ENCODE measurements around the gene SPSB3.
A peak's percentile ranks its signal among the peaks of the same experiment; 100 is the strongest.

SPSB3 gene

GRCh38 chr16:1790611-1791255 is 8.4 kb upstream of the SPSB3 start:
- Mint-ChIP-seq H3K4me3 (no peak overlapping the region), H3K27me3 (no peaks in the 10 kb centered on the region), H3K9me3 (no peaks in the 10 kb centered on the region), H3K4me1 (peaks cover 5% of the 10 kb centered on the region), H3K27ac (ENCODE audit: low read depth) (no peak overlapping the region), H3K36me3 (ENCODE audit: insufficient read depth) (peaks cover 6% of the 10 kb centered on the region)
- ATAC-seq (replicated peaks; ENCODE audit: extremely low read depth, poor library complexity, severe bottlenecking): no peak
- peak in 1 of 2 donors; percentile 8 for DNase-seq (ENCODE audit: low spot score in 2 of 2)

- H3K4me1 Mint-ChIP-seq: peaks cover 9% of the 10 kb centered on the region
- no peaks in the 10 kb centered on the region for H3K9me3 Mint-ChIP-seq
- no peak overlapping the region for H3K27ac Mint-ChIP-seq (ENCODE audit: low read depth)
- no peaks in the 10 kb centered on the region for H3K27me3 Mint-ChIP-seq
- ATAC-seq (replicated peaks; ENCODE audit: extremely low read depth, poor library complexity, severe bottlenecking) (no peak), DNase-seq (ENCODE audit: low spot score in 2 of 2) (no peak)
- peaks cover 6% of the 10 kb centered on the region for H3K36me3 Mint-ChIP-seq (ENCODE audit: insufficient read depth)
- H3K4me3 Mint-ChIP-seq: no peak overlapping the region
Measured at GRCh38 chr16:1790261-1790610, 7.9 kb upstream of the SPSB3 start.

GRCh38 chr16:1789643-1790045 is 7.3 kb upstream of the SPSB3 start:
- DNase-seq (ENCODE audit: low spot score in 2 of 2) (no peak), ATAC-seq (replicated peaks; ENCODE audit: extremely low read depth, poor library complexity, severe bottlenecking) (no peak)
- no peaks in the 10 kb centered on the region for H3K27me3 Mint-ChIP-seq
- H3K27ac Mint-ChIP-seq (ENCODE audit: low read depth): no peak overlapping the region
- H3K36me3 Mint-ChIP-seq (ENCODE audit: insufficient read depth): peaks cover 6% of the 10 kb centered on the region
- no peak overlapping the region for H3K4me3 Mint-ChIP-seq
- no peaks in the 10 kb centered on the region for H3K9me3 Mint-ChIP-seq
- peaks cover 13% of the 10 kb centered on the region for H3K4me1 Mint-ChIP-seq

GRCh38 chr16:1788708-1789100 is 6.3 kb upstream of the SPSB3 start:
- H3K4me3 Mint-ChIP-seq: no peak overlapping the region
- ATAC-seq (replicated peaks; ENCODE audit: extremely low read depth, poor library complexity, severe bottlenecking) (no peak), DNase-seq (ENCODE audit: low spot score in 2 of 2) (no peak)
- peak overlapping the region; percentile 76 for H3K27ac Mint-ChIP-seq (ENCODE audit: low read depth)
- peaks cover 13% of the 10 kb centered on the region for H3K4me1 Mint-ChIP-seq
- H3K36me3 Mint-ChIP-seq (ENCODE audit: insufficient read depth): peaks cover 7% of the 10 kb centered on the region
- H3K9me3 Mint-ChIP-seq: no peaks in the 10 kb centered on the region
- no peaks in the 10 kb centered on the region for H3K27me3 Mint-ChIP-seq

- no peak overlapping the region for H3K4me3 Mint-ChIP-seq
- no peaks in the 10 kb centered on the region for H3K9me3 Mint-ChIP-seq
- ATAC-seq (replicated peaks; ENCODE audit: extremely low read depth, poor library complexity, severe bottlenecking) (no peak), DNase-seq (ENCODE audit: low spot score in 2 of 2) (no peak)
- peaks cover 16% of the 10 kb centered on the region for H3K4me1 Mint-ChIP-seq
- H3K36me3 Mint-ChIP-seq (ENCODE audit: insufficient read depth): peaks cover 7% of the 10 kb centered on the region
- H3K27me3 Mint-ChIP-seq: no peaks in the 10 kb centered on the region
- H3K27ac Mint-ChIP-seq (ENCODE audit: low read depth): no peak overlapping the region
Measured at GRCh38 chr16:1788095-1788707, 5.8 kb upstream of the SPSB3 start.

GRCh38 chr16:1787322-1788094 is 5.1 kb upstream of the SPSB3 start:
- ATAC-seq (replicated peaks; ENCODE audit: extremely low read depth, poor library complexity, severe bottlenecking): no peak
- no peaks in the 10 kb centered on the region for H3K9me3 Mint-ChIP-seq
- no peaks in the 10 kb centered on the region for H3K27me3 Mint-ChIP-seq
- no peak for DNase-seq (ENCODE audit: low spot score in 2 of 2)
- H3K4me1 Mint-ChIP-seq: peaks cover 18% of the 10 kb centered on the region
- H3K36me3 Mint-ChIP-seq (ENCODE audit: insufficient read depth): peaks cover 10% of the 10 kb centered on the region
- H3K4me3 Mint-ChIP-seq: no peak overlapping the region
- no peak overlapping the region for H3K27ac Mint-ChIP-seq (ENCODE audit: low read depth)

- peaks cover 12% of the 10 kb centered on the region for H3K36me3 Mint-ChIP-seq (ENCODE audit: insufficient read depth)
- no peak overlapping the region for H3K27ac Mint-ChIP-seq (ENCODE audit: low read depth)
- no peaks in the 10 kb centered on the region for H3K27me3 Mint-ChIP-seq
- H3K9me3 Mint-ChIP-seq: no peaks in the 10 kb centered on the region
- peaks cover 19% of the 10 kb centered on the region for H3K4me1 Mint-ChIP-seq
- DNase-seq (ENCODE audit: low spot score in 2 of 2) (no peak), ATAC-seq (replicated peaks; ENCODE audit: extremely low read depth, poor library complexity, severe bottlenecking) (no peak)
- no peak overlapping the region for H3K4me3 Mint-ChIP-seq
Measured at GRCh38 chr16:1787056-1787321, 4.6 kb upstream of the SPSB3 start.

- no peak for ATAC-seq (replicated peaks; ENCODE audit: extremely low read depth, poor library complexity, severe bottlenecking)
- peaks cover 25% of the 10 kb centered on the region for H3K4me1 Mint-ChIP-seq
- no peak overlapping the region for H3K4me3 Mint-ChIP-seq
- no peak overlapping the region for H3K27ac Mint-ChIP-seq (ENCODE audit: low read depth)
- no peak for DNase-seq (ENCODE audit: low spot score in 2 of 2)
- H3K9me3 Mint-ChIP-seq: no peaks in the 10 kb centered on the region
- no peaks in the 10 kb centered on the region for H3K27me3 Mint-ChIP-seq
- H3K36me3 Mint-ChIP-seq (ENCODE audit: insufficient read depth): peaks cover 14% of the 10 kb centered on the region
Measured at GRCh38 chr16:1786242-1787055, 4.1 kb upstream of the SPSB3 start.

GRCh38 chr16:1785846-1786170 is 3.4 kb upstream of the SPSB3 start:
- H3K27ac Mint-ChIP-seq (ENCODE audit: low read depth): no peak overlapping the region
- no peaks in the 10 kb centered on the region for H3K9me3 Mint-ChIP-seq
- H3K36me3 Mint-ChIP-seq (ENCODE audit: insufficient read depth): peaks cover 14% of the 10 kb centered on the region
- H3K4me1 Mint-ChIP-seq: peaks cover 29% of the 10 kb centered on the region
- no peak overlapping the region for H3K4me3 Mint-ChIP-seq
- DNase-seq (ENCODE audit: low spot score in 2 of 2): no peak
- H3K27me3 Mint-ChIP-seq: no peaks in the 10 kb centered on the region
- no peak for ATAC-seq (replicated peaks; ENCODE audit: extremely low read depth, poor library complexity, severe bottlenecking)

- Mint-ChIP-seq H3K27ac (ENCODE audit: low read depth) (no peak overlapping the region), H3K4me1 (peaks cover 29% of the 10 kb centered on the region), H3K4me3 (peak overlapping the region; percentile 54), H3K36me3 (ENCODE audit: insufficient read depth) (peaks cover 14% of the 10 kb centered on the region), H3K9me3 (no peaks in the 10 kb centered on the region), H3K27me3 (no peaks in the 10 kb centered on the region)
- DNase-seq (ENCODE audit: low spot score in 2 of 2) (no peak), ATAC-seq (replicated peaks; ENCODE audit: extremely low read depth, poor library complexity, severe bottlenecking) (no peak)
Measured at GRCh38 chr16:1784977-1785845, 2.8 kb upstream of the SPSB3 start.

GRCh38 chr16:1781758-1782407 is 488 bp downstream of the SPSB3 start:
- peak overlapping the region; percentile 83 for H3K4me3 Mint-ChIP-seq

GRCh38 chr16:1781254-1781653 is 1.1 kb downstream of the SPSB3 start:
- H3K27ac Mint-ChIP-seq (ENCODE audit: low read depth): peak overlapping the region; percentile 83
- H3K36me3 Mint-ChIP-seq (ENCODE audit: insufficient read depth): peaks cover 22% of the 10 kb centered on the region
- no peak for ATAC-seq (replicated peaks; ENCODE audit: extremely low read depth, poor library complexity, severe bottlenecking)
- H3K4me3 Mint-ChIP-seq: peak overlapping the region; percentile 83
- no peaks in the 10 kb centered on the region for H3K9me3 Mint-ChIP-seq
- no peaks in the 10 kb centered on the region for H3K27me3 Mint-ChIP-seq
- no peak for DNase-seq (ENCODE audit: low spot score in 2 of 2)
- H3K4me1 Mint-ChIP-seq: peaks cover 24% of the 10 kb centered on the region

More at GRCh38 chr16:1781758-1782407, 488 bp downstream of the SPSB3 start:
- peak; percentile 13 for ATAC-seq (replicated peaks; ENCODE audit: extremely low read depth, poor library complexity, severe bottlenecking)
- H3K27ac Mint-ChIP-seq (ENCODE audit: low read depth): peak overlapping the region; percentile 83
- peaks cover 24% of the 10 kb centered on the region for H3K4me1 Mint-ChIP-seq
- peaks cover 17% of the 10 kb centered on the region for H3K36me3 Mint-ChIP-seq (ENCODE audit: insufficient read depth)
- H3K27me3 Mint-ChIP-seq: no peaks in the 10 kb centered on the region
- DNase-seq (ENCODE audit: low spot score in 2 of 2): no peak
- H3K9me3 Mint-ChIP-seq: no peaks in the 10 kb centered on the region

All from central memory CD8-positive, alpha-beta T cell (primary cell).